GM18519 (cell line): ENCODE measurements around the gene SERTAD1.
"Not testable (repeated sequence)": the region's sequence is repeated elsewhere in the genome, so short reads cannot be mapped to it uniquely, and the experiment has no call there.

Experiments
- ATAC-seq: cut with Tn5 transposase; IDR thresholded peaks from one replicate; pipeline ENCODE4 v1.9.1; 2021; ENCODE audit warnings: mild to moderate bottlenecking, moderate library complexity; ENCODE audit not compliant: unreplicated experiment, low FRiP score

SERTAD1 gene

DNA sequence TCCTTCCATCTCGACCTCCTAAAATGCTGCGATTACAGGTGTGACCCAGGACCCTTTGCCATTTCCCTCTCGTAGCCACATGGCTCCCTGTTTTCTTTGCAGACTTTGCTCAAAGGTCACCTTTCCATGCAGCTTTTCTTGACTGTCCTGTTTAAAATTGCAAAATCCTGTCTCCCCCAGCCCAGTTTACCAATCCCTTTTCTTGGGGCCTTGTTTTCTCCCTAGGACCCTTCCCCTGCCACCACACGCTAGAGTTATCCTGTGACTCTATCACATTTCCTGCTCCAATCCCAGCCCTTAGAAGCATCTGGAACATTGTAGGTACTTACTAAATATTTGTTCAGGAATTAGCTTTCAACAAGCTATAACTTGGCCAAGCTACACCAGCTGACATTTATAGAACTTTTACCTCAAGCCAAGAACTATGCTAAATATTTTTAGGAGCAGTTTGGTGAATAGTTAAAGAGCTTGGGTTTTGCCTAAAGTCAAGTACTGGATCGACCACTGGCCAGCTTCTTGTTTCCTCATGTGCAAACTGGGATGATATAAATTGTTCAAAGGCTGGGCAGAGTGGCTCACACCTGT lies 27.5 kb upstream of the SERTAD1 start:
- no peak for ATAC-seq

DNA sequence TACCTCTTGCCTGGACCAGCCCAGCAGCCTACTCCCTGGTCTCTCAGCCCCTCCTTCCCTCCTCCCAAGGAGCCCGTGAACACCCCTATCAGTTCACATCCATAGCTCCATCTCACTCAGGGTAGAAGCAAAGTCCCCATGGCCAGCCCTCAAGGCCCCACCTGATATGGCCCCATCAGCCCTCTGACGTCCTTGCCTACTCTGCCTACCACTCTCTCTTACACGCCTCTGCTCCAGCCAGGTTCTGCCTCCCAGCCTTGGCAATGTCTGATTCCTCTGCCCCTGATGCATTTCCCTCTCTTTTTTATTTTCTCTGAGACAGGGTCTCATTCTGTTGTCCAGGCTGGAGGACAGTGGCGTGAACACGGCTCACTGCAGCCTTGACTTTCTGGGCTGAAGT lies 26.2 kb upstream of the SERTAD1 start:
- no peak for ATAC-seq

DNA sequence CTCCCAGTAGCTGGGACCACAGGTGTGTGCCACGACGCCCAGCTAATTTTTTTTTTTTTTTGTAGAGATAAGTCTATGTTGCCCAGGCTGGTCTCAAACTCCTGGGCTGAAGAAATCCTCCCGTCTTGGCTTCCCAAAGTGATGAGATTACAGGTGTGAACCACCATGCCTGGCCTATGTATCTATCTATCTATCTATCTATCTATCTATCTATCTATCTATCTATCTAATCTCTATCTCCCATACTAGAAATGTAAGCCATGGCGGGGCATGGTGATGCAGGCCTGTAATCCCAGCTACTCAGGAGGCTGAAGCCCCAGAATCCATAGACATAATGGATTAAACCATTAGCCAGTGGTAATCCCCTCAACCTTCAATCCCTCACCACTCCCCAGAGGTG lies 24.9 kb upstream of the SERTAD1 start:
- no peak for ATAC-seq

DNA sequence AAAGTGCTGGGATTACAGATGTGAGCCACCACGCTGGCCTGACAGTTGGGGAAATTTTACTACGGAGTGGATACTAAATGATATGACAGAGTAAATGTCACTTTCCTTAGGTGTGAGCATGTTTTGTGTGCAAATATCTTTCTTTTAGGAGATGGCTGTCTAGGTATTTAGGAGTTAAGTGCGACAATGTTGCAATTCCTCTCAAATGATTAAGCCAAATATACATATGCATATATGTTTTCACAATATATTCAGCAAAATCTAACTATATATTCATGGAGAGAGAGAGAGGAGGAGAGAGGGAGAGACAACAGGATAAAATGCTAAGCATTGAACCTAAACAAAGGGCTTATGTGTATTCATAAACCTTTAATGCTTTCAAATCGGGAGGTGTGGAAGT lies 23.7 kb upstream of the SERTAD1 start:
- no peak for ATAC-seq

DNA sequence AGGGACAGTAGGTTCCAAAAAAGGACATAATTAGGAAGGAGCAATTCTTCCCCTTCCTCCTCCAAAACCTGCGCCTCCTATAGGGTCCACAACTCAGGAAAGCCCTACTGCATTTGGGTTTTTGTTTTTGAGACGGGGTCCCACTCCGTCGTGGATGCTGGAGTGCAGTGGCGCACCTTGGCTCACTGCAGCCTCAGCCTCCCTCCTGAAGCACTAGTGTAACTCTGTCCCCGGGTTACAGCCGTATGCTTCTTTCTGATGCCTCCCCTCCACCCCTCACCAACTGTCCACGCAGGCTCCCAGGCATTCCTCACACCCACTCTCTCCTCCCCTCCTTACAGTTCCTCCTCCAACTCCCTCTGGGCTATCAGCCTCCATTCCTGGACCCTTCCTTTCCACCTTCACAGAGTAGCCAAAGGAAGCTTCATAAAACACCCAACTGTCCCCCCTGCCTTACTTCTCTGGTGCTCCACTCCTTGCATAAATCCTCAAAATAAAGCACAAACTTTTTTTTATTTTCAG lies 20.5 kb upstream of the SERTAD1 start:
- ATAC-seq, result no peak

DNA sequence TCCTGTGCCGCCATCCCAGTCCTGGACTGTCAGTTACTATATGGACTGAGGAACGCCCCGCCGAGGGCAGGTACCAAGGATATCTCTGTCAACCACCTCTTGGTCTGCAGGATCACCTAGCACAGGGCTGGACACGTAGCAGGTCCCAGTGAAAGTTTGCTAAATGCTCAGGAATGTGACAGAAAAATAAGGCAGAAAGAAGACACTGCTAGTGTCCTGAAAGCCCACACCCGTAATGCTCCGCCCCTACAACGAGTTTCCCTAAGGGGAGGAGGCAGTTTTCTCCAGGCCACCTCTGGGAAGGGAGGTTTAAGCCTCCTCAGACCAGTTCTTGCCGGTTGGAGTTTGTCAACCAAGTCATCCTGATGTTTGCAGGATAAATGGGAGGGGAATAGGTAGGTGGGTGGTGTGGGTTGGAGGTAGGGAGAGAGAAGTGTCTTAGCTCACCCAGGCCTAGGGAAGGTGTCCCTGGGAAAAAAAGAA lies 20.0 kb upstream of the SERTAD1 start:
- ATAC-seq, result no peak

DNA sequence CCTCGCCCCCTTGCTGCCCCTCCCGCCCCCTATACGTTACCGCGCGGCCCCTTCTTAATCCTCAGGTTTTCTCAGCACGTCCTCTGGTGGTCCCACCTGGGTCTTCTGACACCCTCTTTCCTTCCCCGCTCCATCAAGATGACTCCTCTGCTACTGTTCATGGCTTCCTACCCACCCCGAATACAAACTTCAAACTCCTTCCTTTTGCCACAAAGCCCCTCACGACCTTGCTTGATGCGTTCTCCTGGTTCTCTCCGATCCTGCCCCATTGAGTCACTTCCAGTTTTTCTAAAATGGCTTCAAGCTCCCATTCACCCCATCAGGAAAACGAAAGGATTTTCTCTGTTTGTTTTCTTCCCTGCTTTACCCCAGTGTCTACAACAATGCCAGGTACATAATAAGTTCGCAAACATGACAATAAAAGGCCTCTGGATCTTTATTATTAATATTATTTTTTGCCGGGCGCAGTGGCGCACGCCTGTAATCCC lies 19.1 kb upstream of the SERTAD1 start:
- ATAC-seq, result no peak

DNA sequence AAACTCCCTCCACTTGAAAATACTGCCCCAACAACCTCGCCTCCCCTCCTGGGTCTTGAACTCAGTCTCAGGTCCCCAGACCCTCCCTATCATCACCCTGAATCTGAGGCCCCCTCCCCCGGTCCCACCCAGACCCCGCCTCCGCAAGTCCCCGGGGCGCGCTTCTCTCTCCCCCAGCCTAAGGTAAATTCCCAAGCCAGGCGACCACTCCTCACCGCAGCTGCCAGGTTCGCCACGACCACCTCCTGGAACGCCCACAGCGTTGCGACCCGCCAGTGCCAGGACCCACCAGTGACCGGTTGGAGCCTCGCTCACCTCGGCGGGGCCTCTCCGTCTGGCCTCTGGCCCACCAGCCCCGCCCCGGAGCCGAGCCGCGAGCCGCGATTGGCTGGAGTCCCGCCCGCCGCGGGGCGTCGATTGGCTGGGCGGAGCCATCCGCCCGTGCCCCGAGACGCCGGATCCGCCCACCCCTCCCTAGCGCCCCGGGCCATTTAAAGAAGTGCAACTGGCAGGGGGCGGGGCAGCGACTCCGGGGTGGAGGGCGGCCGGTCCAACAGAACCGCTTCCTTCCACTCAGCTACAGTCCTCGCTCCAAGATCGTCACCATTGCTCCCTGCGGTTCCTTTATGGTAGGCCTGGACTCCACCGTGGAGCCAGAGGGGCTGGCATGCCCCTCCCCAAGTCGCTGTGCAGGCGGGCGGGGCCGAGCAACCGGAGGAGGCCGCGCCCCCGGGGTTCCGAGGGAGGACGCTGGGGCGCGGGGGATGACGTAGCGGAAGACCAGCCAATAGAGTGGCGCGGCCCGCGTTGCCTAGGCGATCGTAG lies 18.4 kb upstream of the SERTAD1 start, which contains the start of gene SERTAD3:
Gene SERTAD3, minus strand, starts transcription at position 336 of the 825 bp plus-strand sequence. CDS start 2,255 bp downstream, outside the sequence.
- peak; percentile 55 for ATAC-seq

DNA sequence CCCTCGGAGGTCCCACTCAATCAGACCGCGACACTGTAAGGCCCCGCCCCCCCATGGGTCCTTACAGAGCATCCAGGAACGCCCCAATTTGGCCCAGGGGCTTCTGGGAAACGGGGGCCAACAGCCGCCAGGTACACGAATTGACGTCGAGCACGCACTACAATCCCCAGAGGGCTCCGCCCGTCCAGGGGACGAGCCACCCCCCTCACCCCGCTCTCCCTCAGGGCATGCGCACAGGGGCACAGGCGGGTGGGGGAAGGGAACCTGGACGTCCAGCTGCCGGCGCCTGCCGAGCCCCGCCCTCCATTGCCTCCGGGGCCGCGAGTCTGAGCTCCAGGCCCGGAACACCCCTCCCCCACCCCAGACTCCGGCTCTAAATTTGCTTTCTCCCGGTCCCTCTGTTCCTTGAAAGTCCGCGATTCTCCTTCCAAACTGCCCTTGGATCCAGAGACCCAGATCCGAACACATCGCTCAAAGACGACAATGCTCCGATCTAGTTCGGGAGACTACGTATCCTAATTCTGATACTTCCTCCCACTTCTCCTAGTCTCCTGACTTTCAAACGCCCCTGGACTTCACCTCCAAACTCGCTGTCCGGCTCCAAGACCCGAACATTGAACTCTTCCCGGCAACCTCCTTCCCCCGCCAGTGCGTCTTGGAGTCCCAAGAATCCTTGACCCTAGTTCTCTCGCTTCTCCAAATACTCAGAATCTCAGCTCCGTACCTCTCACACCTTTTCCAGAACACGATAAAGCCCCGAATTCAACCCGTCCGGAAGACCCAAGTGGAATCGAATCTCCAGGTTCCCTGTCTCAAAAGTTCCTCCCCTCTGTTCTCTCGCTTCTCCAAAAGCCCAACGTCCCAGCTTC lies 17.6 kb upstream of the SERTAD1 start:
- peak; percentile 55 for ATAC-seq

DNA sequence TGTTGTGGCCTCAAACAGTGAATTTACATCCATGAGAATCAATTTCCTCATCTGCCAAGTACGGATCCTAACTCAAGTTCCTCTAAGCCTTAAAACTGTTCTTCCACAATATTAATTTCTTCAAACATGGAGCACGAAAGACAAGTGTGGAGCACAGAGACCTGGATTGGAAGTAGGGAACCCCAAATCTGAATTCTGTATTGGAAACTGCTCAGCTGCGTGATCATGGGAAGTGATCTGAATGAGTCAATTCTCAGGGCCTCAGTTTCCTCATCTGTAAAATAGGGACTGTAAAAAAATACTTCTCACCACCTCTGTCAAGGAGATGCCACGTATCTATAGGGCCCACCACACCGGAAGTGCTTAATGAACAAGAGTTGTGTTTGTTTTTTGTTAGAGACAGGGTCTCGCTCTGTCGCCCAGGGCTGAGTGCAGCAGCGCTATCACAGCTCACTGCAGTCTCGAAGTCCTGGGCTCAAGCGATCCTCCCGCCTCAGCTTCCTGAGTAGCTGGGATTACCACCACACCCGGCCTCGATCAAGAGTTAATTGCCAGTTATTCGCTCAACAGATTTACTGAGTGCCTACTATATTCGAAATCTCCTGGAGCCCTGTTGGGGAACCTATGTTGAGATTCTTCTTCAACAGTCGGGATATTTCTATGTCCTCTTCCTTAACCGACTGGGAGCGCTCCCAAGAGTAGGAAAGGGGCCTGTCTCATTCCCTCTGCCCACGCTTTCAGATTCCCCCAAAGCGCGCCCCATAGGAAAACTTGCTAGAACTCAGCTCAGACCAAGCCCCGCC lies 16.7 kb upstream of the SERTAD1 start:
- no peak for ATAC-seq

DNA sequence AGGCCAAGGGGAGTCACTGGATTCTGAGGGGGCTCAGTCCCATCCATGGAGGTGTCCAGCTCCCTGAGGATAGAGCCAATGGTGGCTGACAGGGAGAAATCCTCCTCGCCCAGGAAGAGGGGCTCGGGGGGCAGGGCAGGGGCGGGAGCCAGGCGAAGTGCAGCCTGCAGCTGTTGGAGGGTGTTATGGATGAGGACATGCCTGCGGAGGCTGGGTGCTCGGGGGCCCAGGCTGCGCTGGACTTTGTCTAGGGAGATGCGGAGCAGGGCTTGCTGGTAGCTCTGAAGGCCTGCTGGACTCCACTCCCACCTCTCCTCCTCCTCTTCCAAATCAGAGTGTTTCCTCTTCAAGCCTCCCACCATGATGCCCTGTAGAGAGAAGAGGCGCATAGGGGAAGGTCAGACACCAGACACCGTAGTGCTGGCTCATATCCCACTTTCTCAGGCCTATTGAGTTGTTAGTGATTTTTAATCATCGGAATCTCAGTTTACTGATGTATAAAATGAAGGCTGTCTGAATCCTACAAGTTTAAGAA lies 16.0 kb upstream of the SERTAD1 start:
- ATAC-seq, result no peak

DNA sequence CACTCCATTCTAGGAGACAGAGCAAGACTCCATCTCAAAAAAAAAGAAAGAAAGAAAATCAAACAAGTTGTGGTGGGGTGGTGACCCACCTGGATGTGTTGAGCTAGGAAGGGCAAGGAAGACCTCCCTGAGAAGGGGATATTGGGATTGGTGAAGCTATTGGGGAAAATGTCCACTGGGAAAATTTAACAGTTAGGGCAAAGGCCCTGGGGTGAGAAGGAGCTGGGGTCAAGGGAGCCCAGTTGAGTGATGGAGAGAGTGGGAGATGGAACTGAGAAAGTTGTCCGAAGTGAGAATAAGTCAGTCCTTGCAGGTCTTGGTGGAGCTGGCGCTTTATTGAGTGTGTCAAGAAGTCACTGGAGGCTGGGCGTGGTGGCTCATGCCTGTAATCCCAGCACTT lies 12.5 kb upstream of the SERTAD1 start:
- no peak for ATAC-seq

DNA sequence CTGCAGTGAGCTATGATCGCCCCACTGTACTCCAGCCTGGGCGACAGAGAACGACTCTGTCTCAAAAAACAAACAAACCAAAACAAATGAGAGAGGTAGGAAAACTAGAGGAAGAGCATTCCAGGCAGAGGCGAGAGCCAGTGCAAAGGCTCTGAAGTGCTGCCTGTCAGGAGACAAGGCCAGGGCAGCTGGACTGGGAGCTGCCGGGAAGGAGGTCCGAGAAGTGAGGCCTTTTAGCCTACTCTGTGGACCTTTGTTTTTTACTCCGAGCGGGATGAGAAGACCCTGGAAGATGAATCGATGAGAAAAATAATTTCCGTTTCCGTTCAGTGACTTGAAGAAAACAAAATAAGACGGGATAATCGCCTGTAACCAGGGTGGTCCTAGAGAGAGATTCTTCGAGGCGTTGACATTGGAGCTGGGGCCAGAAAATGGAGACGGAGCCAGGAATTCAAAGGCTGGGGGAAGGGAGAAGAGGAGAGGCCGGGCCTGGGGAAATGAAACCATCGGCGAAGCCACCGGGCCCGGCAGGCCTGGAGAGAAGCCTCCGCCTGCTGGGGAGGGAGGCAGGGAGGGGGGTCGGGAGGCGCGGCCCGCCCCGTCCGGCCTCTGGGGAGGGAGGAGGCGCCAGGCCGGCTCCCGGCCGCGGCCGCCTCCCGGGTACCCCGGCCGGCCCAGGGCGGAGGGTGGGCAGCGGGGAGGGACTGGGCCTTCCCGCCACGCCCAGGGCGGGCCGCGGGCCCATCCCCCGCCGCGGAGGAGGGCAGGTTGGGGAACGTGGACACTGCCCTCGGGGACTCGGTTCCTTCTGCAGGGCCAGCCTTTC lies 7.8 kb upstream of the SERTAD1 start:
- no peak for ATAC-seq

DNA sequence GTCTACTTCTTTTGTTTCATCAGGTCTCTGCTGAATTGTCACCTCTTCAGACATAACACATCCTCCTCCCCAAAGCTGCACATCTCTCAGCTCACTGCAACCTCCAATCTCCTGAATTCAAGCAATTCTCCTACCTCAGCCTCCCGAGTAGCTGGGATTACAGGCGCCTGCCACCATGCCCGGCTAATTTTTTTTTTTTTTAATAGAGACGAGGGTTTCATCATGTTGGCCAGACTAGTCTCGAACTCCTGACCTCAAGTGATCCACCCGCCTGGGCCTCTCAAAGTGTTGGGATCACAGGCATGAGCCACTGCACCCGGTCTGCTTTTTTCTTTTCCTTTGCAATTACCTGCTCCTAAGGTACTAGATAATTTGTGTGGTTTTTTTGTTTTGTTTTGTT lies 7.0 kb upstream of the SERTAD1 start:
- not testable (repeated sequence) for ATAC-seq

DNA sequence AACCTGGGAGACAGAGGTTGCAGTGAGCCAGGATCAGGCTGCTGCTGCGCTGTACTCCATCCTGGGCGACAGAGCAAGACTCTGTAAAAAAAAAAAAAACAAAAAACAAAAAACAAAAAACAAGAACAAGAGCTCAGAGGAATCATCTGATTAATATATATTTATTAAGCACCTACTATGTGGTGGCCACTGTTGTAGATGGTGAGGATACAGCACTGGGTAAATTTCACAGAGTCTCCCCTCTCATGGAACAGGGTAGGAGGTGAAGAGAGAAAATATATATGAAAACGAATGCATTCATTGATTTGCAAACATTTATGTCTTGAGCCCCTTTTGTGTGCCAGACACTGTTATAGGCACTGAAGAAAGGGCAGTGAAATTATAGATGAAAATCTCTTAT lies 5.9 kb upstream of the SERTAD1 start:
- ATAC-seq, result no peak

DNA sequence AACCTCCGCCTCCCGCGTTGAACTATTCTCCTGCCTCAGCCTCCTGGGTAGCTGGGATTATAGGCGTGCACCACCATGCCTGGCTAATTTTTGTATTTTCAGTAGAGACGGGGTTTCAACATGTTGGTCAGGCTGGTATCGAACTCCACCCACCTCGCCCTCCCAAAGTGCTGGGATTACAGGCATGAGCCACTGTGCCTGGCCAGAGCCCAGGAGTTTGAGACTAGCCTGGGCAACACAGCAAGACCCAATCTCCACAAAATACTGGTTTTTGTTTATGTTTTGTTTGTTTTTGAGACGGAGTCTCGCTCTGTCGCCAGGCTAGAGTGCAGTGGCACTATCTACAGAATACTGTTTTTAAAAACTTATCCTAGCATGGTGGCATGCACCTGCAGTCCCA lies 4.5 kb upstream of the SERTAD1 start:
- ATAC-seq, result not testable (repeated sequence)

DNA sequence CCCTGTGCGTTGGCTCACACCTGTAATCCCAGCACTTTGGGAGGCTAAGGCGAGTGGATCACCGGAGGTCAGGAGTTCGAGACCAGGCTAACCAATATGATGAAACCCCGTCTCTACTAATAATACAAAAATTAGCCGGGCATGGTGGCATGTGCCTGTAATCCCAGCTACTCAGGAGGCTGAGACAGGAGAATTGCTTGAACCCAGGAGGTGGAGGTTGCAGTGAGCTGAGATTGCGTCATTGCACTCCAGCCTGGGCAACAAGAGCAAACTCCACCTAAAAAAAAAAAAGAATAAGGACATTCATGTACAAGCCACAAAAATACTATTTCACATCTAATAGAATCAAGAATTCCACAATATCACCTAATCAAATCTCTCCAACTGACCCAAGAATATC lies 2.4 kb upstream of the SERTAD1 start:
- not testable (repeated sequence) for ATAC-seq

DNA sequence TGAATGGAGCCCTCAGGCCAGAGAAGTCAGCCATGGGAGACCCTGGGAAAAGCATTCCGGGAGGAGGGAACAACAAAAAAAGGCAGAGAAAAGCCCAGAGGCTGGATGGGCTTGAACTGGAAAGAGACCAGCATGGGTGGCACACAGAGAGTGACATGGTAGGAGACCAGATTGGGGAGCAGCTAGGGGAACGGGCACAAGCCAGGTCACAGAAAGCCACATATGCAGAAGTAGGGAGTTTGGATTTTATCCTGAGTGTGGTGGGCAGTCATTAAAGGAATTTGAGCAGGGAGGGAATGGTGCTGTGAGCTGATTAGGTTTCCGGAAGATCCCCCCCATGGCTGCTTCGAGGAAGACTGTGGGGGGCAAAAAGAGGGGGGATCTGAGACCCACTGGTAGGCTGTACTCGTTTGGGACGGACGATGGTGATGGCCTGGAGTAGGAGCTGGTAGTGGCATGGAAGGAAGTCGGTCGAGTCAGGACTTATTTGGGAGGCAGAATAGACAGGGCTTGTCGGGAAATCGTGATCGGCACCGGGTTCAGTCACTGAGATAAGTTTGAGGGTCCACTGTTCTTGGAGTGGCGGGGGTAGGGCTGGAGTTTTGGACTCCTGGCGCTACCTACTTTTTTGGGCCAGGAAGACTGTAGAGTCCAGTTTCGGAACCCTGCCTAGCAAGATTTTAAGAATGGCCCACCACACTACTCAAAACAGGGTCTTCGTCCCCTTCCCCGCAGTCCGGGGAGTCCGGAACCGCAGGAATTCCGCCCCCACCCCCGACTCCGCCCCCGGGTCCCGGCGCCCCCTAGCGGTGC lies 949 bp downstream of the SERTAD1 start:
- ATAC-seq, result no peak
